Bronchial epithelial cell (primary cell): ENCODE measurements around the gene CCM2. TPM values are rescaled to one million over a fixed set of nuclear protein-coding genes. Genes with fewer than 3 reads are reported as not detected.

Source experiments
- DNase-seq: peaks from one replicate; pipeline ENCODE4 v3.0.0-alpha.2; 2010; ENCODE audit warnings: low read depth
- FAIRE-seq: peaks from 2 replicates; lab custom pipeline; 2011; peaks lifted over from hg19 to GRCh38; lab: Jason Lieb, UNC
- H3K27me3 ChIP-seq: 2 replicates; pipeline ENCODE4 v1.5.1; 2011; ENCODE audit warnings: low read length; ENCODE audit not compliant: control insufficient read depth, insufficient read depth
- H3K36me3 ChIP-seq: 2 replicates; pipeline ENCODE4 v1.5.1; 2011; ENCODE audit warnings: low read length; ENCODE audit not compliant: control insufficient read depth, insufficient read depth
- H3K4me3 ChIP-seq: 2 replicates; pipeline ENCODE4 v1.5.1; 2011; ENCODE audit warnings: mild to moderate bottlenecking, low read depth, low read length, control low read depth
- total RNA-seq: library from RNA; depleted of rRNA; stranded (reverse); fragments of >200 nt; gene quantifications from 2 replicates; pipeline ENCODE4 v1.2.1, GENCODE V29; 2014
- TF ChIP-seq, protein P1 (sequence below): IDR thresholded peaks from 2 replicates; pipeline ENCODE4 v1.5.1; 2011; ENCODE audit warnings: mild to moderate bottlenecking, moderate library complexity, low read length, control low read depth, inconsistent platforms; ENCODE audit not compliant: insufficient read depth, severe bottlenecking

CCM2 gene
- total RNA-seq, 1 donor from 2014 or later, result 45.0 TPM

DNA sequence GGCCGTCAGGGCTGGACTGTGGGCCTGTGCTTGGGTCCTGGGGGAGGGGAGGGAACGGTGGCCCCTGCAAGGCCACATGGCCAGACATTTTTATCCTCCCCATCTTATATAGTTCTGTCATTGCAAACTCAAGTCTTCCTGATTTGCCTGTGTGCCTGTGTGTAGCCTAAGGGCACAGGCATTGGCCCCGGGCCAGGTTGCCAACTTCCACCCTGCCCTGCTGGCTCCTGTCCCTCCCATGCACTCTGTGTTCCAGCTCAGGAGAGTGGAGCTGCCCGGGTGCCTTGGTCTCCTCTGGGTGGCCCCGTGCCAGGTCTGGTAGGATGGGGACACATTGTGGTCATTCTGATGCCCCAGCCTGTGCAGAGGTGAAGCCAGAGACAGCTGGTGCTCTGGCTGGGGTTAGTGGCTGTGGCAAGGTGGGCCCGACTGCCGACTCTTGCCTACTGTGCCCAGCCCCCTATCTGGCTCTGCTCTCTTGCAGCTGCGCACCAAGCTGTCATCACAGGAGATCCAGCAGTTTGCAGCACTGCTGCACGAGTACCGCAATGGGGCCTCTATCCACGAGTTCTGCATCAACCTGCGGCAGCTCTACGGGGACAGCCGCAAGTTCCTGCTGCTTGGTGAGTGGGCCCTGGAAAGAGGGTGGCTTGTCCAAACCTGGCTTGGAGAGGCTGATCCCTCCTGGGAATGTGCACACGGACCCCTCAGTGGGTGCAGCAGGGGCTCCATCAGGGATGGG lies 74.0 kb downstream of the CCM2 start:
- TF ChIP-seq, protein P1, sequence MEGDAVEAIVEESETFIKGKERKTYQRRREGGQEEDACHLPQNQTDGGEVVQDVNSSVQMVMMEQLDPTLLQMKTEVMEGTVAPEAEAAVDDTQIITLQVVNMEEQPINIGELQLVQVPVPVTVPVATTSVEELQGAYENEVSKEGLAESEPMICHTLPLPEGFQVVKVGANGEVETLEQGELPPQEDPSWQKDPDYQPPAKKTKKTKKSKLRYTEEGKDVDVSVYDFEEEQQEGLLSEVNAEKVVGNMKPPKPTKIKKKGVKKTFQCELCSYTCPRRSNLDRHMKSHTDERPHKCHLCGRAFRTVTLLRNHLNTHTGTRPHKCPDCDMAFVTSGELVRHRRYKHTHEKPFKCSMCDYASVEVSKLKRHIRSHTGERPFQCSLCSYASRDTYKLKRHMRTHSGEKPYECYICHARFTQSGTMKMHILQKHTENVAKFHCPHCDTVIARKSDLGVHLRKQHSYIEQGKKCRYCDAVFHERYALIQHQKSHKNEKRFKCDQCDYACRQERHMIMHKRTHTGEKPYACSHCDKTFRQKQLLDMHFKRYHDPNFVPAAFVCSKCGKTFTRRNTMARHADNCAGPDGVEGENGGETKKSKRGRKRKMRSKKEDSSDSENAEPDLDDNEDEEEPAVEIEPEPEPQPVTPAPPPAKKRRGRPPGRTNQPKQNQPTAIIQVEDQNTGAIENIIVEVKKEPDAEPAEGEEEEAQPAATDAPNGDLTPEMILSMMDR, result no peak
- no peak for FAIRE-seq
- H3K36me3 ChIP-seq, result peaks cover 31% of the 10 kb centered on the region

GRCh38 chr7:45074528-45075354 lies 74.7 kb downstream of the CCM2 start:
- H3K27me3 ChIP-seq, result no peaks in the 10 kb centered on the region
- TF ChIP-seq, protein P1, result no peak
- DNase-seq, result no peak
- peaks cover 31% of the 10 kb centered on the region for H3K36me3 ChIP-seq
- no peak overlapping the region for H3K4me3 ChIP-seq
- FAIRE-seq, result no peak

More for the DNA sequence above, 74.0 kb downstream of the CCM2 start:
- no peak for DNase-seq
- no peaks in the 10 kb centered on the region for H3K27me3 ChIP-seq
- no peak overlapping the region for H3K4me3 ChIP-seq

GRCh38 chr7:45075355-45075644 lies 75.3 kb downstream of the CCM2 start:
- TF ChIP-seq, protein P1, result no peak
- DNase-seq, result no peak
- Histone ChIP-seq H3K27me3 (no peaks in the 10 kb centered on the region), H3K36me3 (peaks cover 31% of the 10 kb centered on the region), H3K4me3 (no peak overlapping the region)
- no peak for FAIRE-seq

- Histone ChIP-seq H3K4me3 (no peak overlapping the region), H3K36me3 (peaks cover 28% of the 10 kb centered on the region)
- no peak for DNase-seq
Measured at GRCh38 chr7:45075871-45076796, 76.1 kb downstream of the CCM2 start.

GRCh38 chr7:45076946-45077345 lies 76.9 kb downstream of the CCM2 start:
- FAIRE-seq, result no peak
- DNase-seq, result no peak
- H3K36me3 ChIP-seq, result peaks cover 26% of the 10 kb centered on the region
- no peak overlapping the region for H3K4me3 ChIP-seq
- no peaks in the 10 kb centered on the region for H3K27me3 ChIP-seq
- TF ChIP-seq, protein P1, result no peak

More at GRCh38 chr7:45075871-45076796, 76.1 kb downstream of the CCM2 start:
- TF ChIP-seq, protein P1, result no peak
- no peak for FAIRE-seq
- H3K27me3 ChIP-seq, result no peaks in the 10 kb centered on the region
